GM10266 (cell line): ENCODE results near the gene DCAF12.

Experiments
- DNase-seq: peaks from one replicate; pipeline ENCODE4 v3.0.0; 2012; ENCODE audit errors: extremely low spot score
- CTCF ChIP-seq: IDR thresholded peaks from 2 replicates; pipeline ENCODE4 v1.5.1; 2012; ENCODE audit warnings: mild to moderate bottlenecking, low read depth; ENCODE audit not compliant: control insufficient read depth, insufficient read depth; ENCODE audit errors: missing control alignments

The DCAF12 gene

GRCh38 chr9:34126207-34127034 is at the start of gene DCAF12:
Gene DCAF12, minus strand, starts transcription at chr9:34126698. Its CDS starts 267 bp downstream, at chr9:34126431.
- peak; percentile 92 for DNase-seq
- TF ChIP-seq CTCF = no peak

- no peak for DNase-seq
- no peak for TF ChIP-seq CTCF
These were observed 49.6 kb upstream of the DCAF12 start for GRCh38 chr9:34176089-34176488.

- DNase-seq = peak; percentile 29
- TF ChIP-seq CTCF = no peak
These were observed 45.4 kb upstream of the DCAF12 start for GRCh38 chr9:34171753-34172535.

GRCh38 chr9:34170237-34170991 is 43.9 kb upstream of the DCAF12 start:
- TF ChIP-seq CTCF = no peak
- no peak for DNase-seq

- no peak for DNase-seq
- TF ChIP-seq CTCF = no peak
These were observed 42.6 kb upstream of the DCAF12 start for GRCh38 chr9:34169125-34169524.

- no peak for TF ChIP-seq CTCF
- DNase-seq = no peak
These were observed 36.9 kb upstream of the DCAF12 start for GRCh38 chr9:34163434-34163833.

GRCh38 chr9:34158362-34158869 is 31.9 kb upstream of the DCAF12 start:
- no peak for DNase-seq
- TF ChIP-seq CTCF = no peak
